Dedifferentiated amniotic fluid mesenchymal stem cell (primary cell): ENCODE results near the gene CACTIN.
"Not testable (repeated sequence)": the region's sequence is repeated elsewhere in the genome, so short reads cannot be mapped to it uniquely, and the experiment has no call there.

Experiments
- DNase-seq: peaks from one replicate; pipeline ENCODE4 v3.0.0-alpha.2; 2016; ENCODE audit errors: extremely low spot score

Gene CACTIN

GRCh38 chr19:3572132-3572854 is 54.3 kb downstream of the CACTIN start:
- DNase-seq, result peak; percentile 99

- DNase-seq, result no peak
Measured at GRCh38 chr19:3570606-3571011, 56.0 kb downstream of the CACTIN start.

GRCh38 chr19:3570042-3570441 is 56.5 kb downstream of the CACTIN start:
- DNase-seq, result not testable (repeated sequence)

- DNase-seq, result no peak
Measured at GRCh38 chr19:3565139-3565538, 61.5 kb downstream of the CACTIN start.

- DNase-seq, result no peak
Measured at GRCh38 chr19:3563709-3564524, 62.7 kb downstream of the CACTIN start.
